Panc1 (cell line): Measurements from ENCODE around the gene VSX2. TPM values are rescaled to one million over a fixed set of nuclear protein-coding genes. Genes with fewer than 3 reads are reported as not detected.

ENCODE experiments used
- ATAC-seq: fragments of 200-7000 bp; cut with Tn5 transposase; 2 replicates; pipeline ENCODE4 v1.9.1; 2020; ENCODE audit warnings: mild to moderate bottlenecking, moderate library complexity
- BruUV-seq: library from RNA; stranded (reverse); fragments of 400-500 nt; replicated peaks from 2 replicates; lab custom pipeline; 2021; lab: Mats Ljungman, UMichigan
- CTCF ChIA-PET: fragments of 300-600 bp; sonication (Branson Sonifier 250); formaldehyde crosslinking; loops from one replicate; lab custom pipeline; 2022; ENCODE audit warnings: antibody characterized with exemption; lab: Charles Lee
- POLR2A ChIA-PET: fragments of 300-600 bp; sonication (Branson Sonifier 250); formaldehyde crosslinking; loops from one replicate; lab custom pipeline; 2022; ENCODE audit warnings: antibody characterized with exemption; lab: Charles Lee
- DNase-seq: peaks from one replicate; pipeline ENCODE4 v3.0.0-alpha.2; 2010; ENCODE audit warnings: low read depth, low spot score
- H3K27ac ChIP-seq: 2 replicates; pipeline ENCODE4 v1.5.1; 2011; ENCODE audit warnings: mild to moderate bottlenecking, low read length, inconsistent platforms
- H3K27me3 ChIP-seq: fragments of 200-500 bp; sonication (Bioruptor generic); 2 replicates; pipeline ENCODE4 v1.6.0; 2014; ENCODE audit warnings: low read length, inconsistent platforms; ENCODE audit not compliant: control insufficient read depth, insufficient read depth
- H3K36me3 ChIP-seq: fragments of 200-500 bp; sonication (Bioruptor generic); 2 replicates; pipeline ENCODE4 v1.5.1; 2014; ENCODE audit warnings: inconsistent platforms, mild to moderate bottlenecking, low read length, moderate library complexity; ENCODE audit not compliant: control insufficient read depth, insufficient read depth
- H3K4me1 ChIP-seq: 2 replicates; pipeline ENCODE4 v1.5.1; 2011; ENCODE audit warnings: inconsistent platforms, mild to moderate bottlenecking, low read length, moderate library complexity; ENCODE audit not compliant: control insufficient read depth, insufficient read depth
- H3K4me3 ChIP-seq, 2 experiments: 2 replicates each; pipeline ENCODE4 v1.5.1; 2011 to 2012; ENCODE audit warnings: low read depth in 2 of 2, low read length in 2 of 2, mild to moderate bottlenecking in 2 of 2, inconsistent platforms in 1 of 2, moderate library complexity in 1 of 2
- H3K9me3 ChIP-seq: fragments of 200-500 bp; sonication (Bioruptor generic); 2 replicates; pipeline ENCODE4 v1.5.1; 2014; ENCODE audit warnings: low read depth, mild to moderate bottlenecking, inconsistent platforms, low read length, moderate library complexity; ENCODE audit not compliant: control insufficient read depth, insufficient read depth
- POLR2AphosphoS5 ChIP-seq: IDR thresholded peaks from 2 replicates; pipeline ENCODE4 v1.6.1; 2012; ENCODE audit warnings: mild to moderate bottlenecking, low read depth, low read length, moderate library complexity
- SIN3A ChIP-seq: IDR thresholded peaks from 2 replicates; pipeline ENCODE4 v1.6.1; 2012; ENCODE audit warnings: low read depth, mild to moderate bottlenecking, low read length, moderate library complexity, borderline replicate concordance; ENCODE audit not compliant: insufficient read depth
- TCF7L2 ChIP-seq: IDR thresholded peaks from 2 replicates; pipeline ENCODE4 v1.6.1; 2011; ENCODE audit warnings: mild to moderate bottlenecking, low read depth, low read length, inconsistent platforms
- in situ Hi-C: cut with HindIII; loops from 2 replicates; pipeline ENCODE4 v1.10.0; 2016; ENCODE audit warnings: low sequenced_read_pairs, low pct_unique_long_range_greater_than_20kb
- intact Hi-C: fragments of 100-400 bp; cut with micrococcal nuclease; formaldehyde crosslinking; loops from one replicate; pipeline ENCODE4 v1.10.0; 2022; ENCODE audit not compliant: unreplicated experiment
- total RNA-seq: library from RNA; stranded (reverse); gene quantifications from one replicate; pipeline ENCODE4 v1.2.1, GENCODE V29; 2021; ENCODE audit not compliant: unreplicated experiment
- TF ChIP-seq, protein P1 (sequence below), 2 experiments: IDR thresholded peaks; 2 replicates each; pipeline ENCODE4 v1.6.1; 2011 to 2012; ENCODE audit warnings: low read depth in 2 of 2, control low read depth in 1 of 2, low read length in 1 of 2, mild to moderate bottlenecking in 1 of 2, moderate library complexity in 1 of 2; ENCODE audit not compliant: insufficient read depth in 1 of 2
- TF ChIP-seq, protein P2 (sequence below): fragments of 450-650 bp; IDR thresholded peaks from 2 replicates; pipeline ENCODE4 v1.5.1; 2017; ENCODE audit warnings: mild to moderate bottlenecking

Gene VSX2
- total RNA-seq, 1 experiment from 2014 or later = not detected

DNA sequence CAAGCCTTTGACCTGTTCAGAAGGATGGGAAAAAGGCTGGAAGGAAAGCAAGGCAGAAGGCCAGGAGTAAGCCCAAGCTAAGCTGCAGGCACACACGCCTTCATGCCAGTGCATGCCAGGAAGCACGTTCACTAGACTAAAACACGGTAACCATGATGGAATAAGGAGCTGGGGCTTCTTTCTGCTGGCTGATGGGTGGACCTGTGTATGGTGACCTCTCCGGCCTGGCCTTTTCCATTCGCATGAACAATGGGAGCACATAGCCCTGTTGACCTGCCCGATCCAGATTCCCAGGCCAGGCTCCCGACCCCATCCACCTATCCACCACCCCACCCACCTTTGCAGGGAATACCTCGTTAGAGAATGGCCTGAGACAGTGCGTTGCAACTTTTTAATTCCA, 22.8 kb downstream of the VSX2 start:
- ATAC-seq (no peak), DNase-seq (no peak)
- intact Hi-C loops (no loop called here), in situ Hi-C loops (no loop called here)
- H3K27ac ChIP-seq = no peak overlapping the region
- no peak overlapping the region for H3K4me3 ChIP-seq
- BruUV-seq = no TSS peak
- no peaks in the 10 kb centered on the region for H3K36me3 ChIP-seq
- TF ChIP-seq TCF7L2 = no peak
- no peak for TF ChIP-seq POLR2AphosphoS5
- TF ChIP-seq, protein P1, sequence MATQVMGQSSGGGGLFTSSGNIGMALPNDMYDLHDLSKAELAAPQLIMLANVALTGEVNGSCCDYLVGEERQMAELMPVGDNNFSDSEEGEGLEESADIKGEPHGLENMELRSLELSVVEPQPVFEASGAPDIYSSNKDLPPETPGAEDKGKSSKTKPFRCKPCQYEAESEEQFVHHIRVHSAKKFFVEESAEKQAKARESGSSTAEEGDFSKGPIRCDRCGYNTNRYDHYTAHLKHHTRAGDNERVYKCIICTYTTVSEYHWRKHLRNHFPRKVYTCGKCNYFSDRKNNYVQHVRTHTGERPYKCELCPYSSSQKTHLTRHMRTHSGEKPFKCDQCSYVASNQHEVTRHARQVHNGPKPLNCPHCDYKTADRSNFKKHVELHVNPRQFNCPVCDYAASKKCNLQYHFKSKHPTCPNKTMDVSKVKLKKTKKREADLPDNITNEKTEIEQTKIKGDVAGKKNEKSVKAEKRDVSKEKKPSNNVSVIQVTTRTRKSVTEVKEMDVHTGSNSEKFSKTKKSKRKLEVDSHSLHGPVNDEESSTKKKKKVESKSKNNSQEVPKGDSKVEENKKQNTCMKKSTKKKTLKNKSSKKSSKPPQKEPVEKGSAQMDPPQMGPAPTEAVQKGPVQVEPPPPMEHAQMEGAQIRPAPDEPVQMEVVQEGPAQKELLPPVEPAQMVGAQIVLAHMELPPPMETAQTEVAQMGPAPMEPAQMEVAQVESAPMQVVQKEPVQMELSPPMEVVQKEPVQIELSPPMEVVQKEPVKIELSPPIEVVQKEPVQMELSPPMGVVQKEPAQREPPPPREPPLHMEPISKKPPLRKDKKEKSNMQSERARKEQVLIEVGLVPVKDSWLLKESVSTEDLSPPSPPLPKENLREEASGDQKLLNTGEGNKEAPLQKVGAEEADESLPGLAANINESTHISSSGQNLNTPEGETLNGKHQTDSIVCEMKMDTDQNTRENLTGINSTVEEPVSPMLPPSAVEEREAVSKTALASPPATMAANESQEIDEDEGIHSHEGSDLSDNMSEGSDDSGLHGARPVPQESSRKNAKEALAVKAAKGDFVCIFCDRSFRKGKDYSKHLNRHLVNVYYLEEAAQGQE (IDR thresholded peaks at IDR 0.05; ENCODE audit: insufficient read depth in 1 of 2, low read depth in 2 of 2, low read length in 1 of 2) = no peak
- no peak for TF ChIP-seq SIN3A
- TF ChIP-seq, protein P2, sequence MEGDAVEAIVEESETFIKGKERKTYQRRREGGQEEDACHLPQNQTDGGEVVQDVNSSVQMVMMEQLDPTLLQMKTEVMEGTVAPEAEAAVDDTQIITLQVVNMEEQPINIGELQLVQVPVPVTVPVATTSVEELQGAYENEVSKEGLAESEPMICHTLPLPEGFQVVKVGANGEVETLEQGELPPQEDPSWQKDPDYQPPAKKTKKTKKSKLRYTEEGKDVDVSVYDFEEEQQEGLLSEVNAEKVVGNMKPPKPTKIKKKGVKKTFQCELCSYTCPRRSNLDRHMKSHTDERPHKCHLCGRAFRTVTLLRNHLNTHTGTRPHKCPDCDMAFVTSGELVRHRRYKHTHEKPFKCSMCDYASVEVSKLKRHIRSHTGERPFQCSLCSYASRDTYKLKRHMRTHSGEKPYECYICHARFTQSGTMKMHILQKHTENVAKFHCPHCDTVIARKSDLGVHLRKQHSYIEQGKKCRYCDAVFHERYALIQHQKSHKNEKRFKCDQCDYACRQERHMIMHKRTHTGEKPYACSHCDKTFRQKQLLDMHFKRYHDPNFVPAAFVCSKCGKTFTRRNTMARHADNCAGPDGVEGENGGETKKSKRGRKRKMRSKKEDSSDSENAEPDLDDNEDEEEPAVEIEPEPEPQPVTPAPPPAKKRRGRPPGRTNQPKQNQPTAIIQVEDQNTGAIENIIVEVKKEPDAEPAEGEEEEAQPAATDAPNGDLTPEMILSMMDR = no peak
- H3K9me3 ChIP-seq = no peaks in the 10 kb centered on the region
- ChIA-PET CTCF (no interaction called here), POLR2A (no interaction called here)
- no peaks in the 10 kb centered on the region for H3K4me1 ChIP-seq
- H3K27me3 ChIP-seq = no peaks in the 10 kb centered on the region

DNA sequence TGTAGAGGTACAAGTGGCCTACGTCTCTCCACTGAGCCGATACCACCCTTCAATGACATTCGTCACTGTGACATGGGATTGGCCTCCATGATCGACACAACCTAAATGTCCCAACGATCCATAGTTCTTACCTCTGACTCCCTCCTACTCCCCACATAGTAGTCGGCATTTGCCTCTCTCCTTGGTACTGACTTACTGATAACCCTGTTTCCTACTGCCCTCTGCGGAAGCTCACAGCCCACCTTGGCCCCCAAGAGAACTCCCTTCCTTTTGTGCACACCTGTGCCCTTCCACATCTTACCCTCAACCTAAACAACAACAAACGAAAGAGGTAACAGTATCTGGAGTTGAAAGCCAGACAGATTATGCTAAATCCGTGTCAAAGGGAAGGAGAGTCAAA, 23.9 kb downstream of the VSX2 start:
- intact Hi-C loops (no loop called here), in situ Hi-C loops (no loop called here)
- CTCF ChIA-PET = no interaction called here
- DNase-seq (no peak), ATAC-seq (no peak)
- TF ChIP-seq, protein P1 (IDR thresholded peaks at IDR 0.05; ENCODE audit: insufficient read depth in 1 of 2, low read depth in 2 of 2, low read length in 1 of 2) = peak; percentile 48 to 60; a peak in 2 of 4 replicates
- no peak for TF ChIP-seq SIN3A
- no peaks in the 10 kb centered on the region for H3K4me1 ChIP-seq
- no TSS peak for BruUV-seq
- H3K27ac ChIP-seq = no peak overlapping the region
- no peak overlapping the region for H3K4me3 ChIP-seq
- no peaks in the 10 kb centered on the region for H3K9me3 ChIP-seq
- H3K27me3 ChIP-seq = no peaks in the 10 kb centered on the region
- POLR2A ChIA-PET = no interaction called here
- H3K36me3 ChIP-seq = no peaks in the 10 kb centered on the region
